IMR-90 (cell line): ENCODE results near the gene OR9A2.

Source experiments
- CEBPB ChIP-seq: IDR thresholded peaks from 2 replicates; pipeline ENCODE4 v1.6.1; 2012; ENCODE audit warnings: low read depth, low read length, improper control_type of control experiment
- CHD1 ChIP-seq: IDR thresholded peaks from 2 replicates; pipeline ENCODE4 v1.6.1; 2012; ENCODE audit warnings: low read depth, low read length, improper control_type of control experiment
- CTCF ChIP-seq: conservative IDR thresholded peaks from 2 replicates; pipeline ENCODE4 v1.5.1; 2012; ENCODE audit warnings: mild to moderate bottlenecking, low read depth, low read length, improper control_type of control experiment
- ELK1 ChIP-seq: fragments of 150-350 bp; IDR thresholded peaks from 2 replicates; pipeline ENCODE4 v1.6.1; 2016; ENCODE audit warnings: low read depth, mild to moderate bottlenecking, low read length, moderate library complexity, borderline replicate concordance
- MAZ ChIP-seq: IDR thresholded peaks from 2 replicates; pipeline ENCODE4 v1.6.1; 2012; ENCODE audit warnings: low read depth, mild to moderate bottlenecking, low read length, improper control_type of control experiment, moderate library complexity, borderline replicate concordance
- MXI1 ChIP-seq: IDR thresholded peaks from 2 replicates; pipeline ENCODE4 v1.6.1; 2012; ENCODE audit warnings: low read depth, mild to moderate bottlenecking, low read length, moderate library complexity, borderline replicate concordance
- POLR2A ChIP-seq: IDR thresholded peaks from 2 replicates; pipeline ENCODE4 v1.6.1; 2012; ENCODE audit warnings: mild to moderate bottlenecking, low read depth, low read length
- RAD21 ChIP-seq: IDR thresholded peaks from 2 replicates; pipeline ENCODE4 v1.6.1; 2012; ENCODE audit warnings: low read length, improper control_type of control experiment
- RCOR1 ChIP-seq: IDR thresholded peaks from 2 replicates; pipeline ENCODE4 v1.6.1; 2012; ENCODE audit warnings: mild to moderate bottlenecking, low read length, improper control_type of control experiment; ENCODE audit not compliant: insufficient replicate concordance
- SMC3 ChIP-seq: fragments of 150-350 bp; IDR thresholded peaks from 2 replicates; pipeline ENCODE4 v1.6.1; 2016; ENCODE audit warnings: low read depth, mild to moderate bottlenecking, antibody characterized with exemption, low read length, moderate library complexity

GRCh38 chr7:143023047-143023446 lies 3.9 kb downstream of the OR9A2 start:
- TF ChIP-seq CTCF = no peak
- TF ChIP-seq POLR2A = no peak
- TF ChIP-seq RAD21 = no peak
- no peak for TF ChIP-seq SMC3
- no peak for TF ChIP-seq CEBPB
- no peak for TF ChIP-seq ELK1
- TF ChIP-seq RCOR1 = no peak
- TF ChIP-seq CHD1 = no peak
- TF ChIP-seq MXI1 = no peak
- no peak for TF ChIP-seq MAZ
